ENCODE data around the gene STAMBP.
"Not testable (repeated sequence)": the region's sequence is repeated elsewhere in the genome, so short reads cannot be mapped to it uniquely, and the experiment has no call there.

The STAMBP gene

DNA sequence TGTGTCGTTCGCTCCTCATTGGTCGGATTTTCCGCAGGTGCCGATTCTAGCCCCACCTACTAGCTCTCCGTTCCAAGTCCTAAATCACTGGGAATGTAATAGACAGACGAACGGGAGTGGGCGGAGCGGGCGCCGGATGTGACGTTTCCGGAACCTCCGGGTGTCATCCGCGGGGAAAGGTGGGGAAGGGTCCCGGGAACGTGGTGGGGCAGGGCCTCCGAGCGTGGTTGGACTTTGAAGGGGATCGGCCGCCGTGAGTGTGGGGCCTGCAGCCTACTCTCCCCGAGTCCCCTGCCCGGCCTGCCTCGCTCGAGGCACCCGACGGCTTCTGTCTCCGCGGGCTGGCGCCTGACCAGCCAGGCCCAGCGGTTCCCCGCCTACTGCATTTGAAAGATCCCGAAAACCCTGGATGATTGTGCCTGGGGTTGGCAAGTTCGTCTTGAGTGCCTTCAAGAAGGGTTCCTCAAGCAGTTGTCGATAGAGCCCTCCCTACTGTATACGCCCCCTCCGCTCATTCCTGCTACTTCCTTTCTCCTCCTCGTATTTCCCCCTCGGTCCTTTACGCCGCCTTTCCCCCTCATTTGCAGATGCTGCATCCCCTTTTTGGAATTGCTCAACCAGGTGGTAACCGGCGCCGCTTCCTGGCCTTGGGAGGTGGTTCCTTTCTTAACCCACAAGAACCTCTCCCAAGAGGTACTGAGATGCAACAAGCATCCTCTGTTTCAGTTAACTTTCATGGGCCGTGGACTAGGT is at the start of gene STAMBP:
Gene STAMBP (plus strand): TSS at position 144 of the 753 bp plus-strand sequence. CDS start 1,896 bp downstream, outside the sequence.
- Histone ChIP-seq H3K9me3 (ENCODE audit: low read length) (no peaks in the 10 kb centered on the region), H3K27me3 (ENCODE audit: insufficient read depth, low read length) (no peaks in the 10 kb centered on the region), H3K36me3 (ENCODE audit: insufficient read depth, low read length) (peaks cover 21% of the 10 kb centered on the region), H3K4me1 (ENCODE audit: insufficient read depth, low read length) (peaks cover 9% of the 10 kb centered on the region), H3K4me3 (ENCODE audit: low read length) (peak within 1 kb of the TSS; percentile 71), H2AFZ (ENCODE audit: low read depth, low read length) (peak within 1 kb of the TSS; percentile 73)

DNA sequence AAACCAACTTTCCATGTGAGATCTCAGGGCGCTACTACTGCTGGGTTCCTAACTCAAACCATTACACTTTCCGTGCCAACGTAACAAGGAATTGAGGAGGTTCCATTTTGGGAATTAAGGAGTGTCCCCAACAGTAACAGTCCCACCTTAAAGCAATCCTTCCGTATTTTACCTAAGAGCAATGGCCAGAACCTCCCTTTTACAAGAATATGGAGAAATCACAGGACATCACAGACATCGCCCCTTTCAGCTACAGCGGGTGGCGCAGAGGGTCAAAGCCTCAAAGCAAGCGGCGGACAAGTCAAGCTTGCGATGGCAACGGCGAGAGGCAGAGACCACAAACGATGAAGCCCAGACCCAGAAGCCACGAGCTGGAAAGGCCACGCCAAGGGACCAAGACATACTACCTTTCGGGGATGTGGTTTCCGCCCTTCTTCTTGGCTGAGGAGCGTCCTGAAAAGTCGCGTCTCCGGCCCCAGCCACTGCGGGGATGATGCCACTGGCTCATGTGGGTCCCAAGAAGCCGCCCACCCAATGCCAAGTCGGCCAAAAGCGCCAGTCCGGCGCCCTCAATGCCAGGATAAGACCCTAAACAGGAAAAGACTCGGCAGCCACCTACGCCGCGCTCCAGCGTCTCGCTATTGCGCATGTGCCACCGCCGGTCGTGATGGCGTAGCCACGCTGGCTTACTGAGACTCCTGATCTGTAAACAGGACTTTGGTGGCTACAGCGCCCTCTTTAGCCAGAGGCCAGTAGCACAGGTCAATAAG is 49.1 kb upstream of the STAMBP start, which contains the start of gene DUSP11:
Gene DUSP11 (minus strand): TSS at position 637 of the 770 bp plus-strand sequence. CDS start 129 bp downstream, at position 508.
- peaks cover 21% of the 10 kb centered on the region for H3K36me3 ChIP-seq (ENCODE audit: insufficient read depth, low read length)

DNA sequence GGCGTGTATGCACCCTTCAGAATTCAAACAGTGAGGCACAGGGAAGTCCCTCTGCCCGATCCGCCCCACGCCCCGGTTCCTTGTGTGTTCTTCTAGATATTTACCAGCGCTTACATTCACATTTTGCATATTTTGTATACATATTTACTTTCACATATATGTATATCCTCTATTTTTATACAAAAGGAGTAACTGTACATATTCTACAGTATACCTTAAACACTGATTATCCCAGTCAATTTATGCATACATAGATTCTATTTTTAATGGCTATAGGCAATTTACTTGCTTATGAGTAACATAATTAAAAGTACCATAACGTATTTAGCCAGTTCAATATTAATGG is 48.6 kb upstream of the STAMBP start:
- peak overlapping the region; percentile 80 for H3K4me3 ChIP-seq (ENCODE audit: low read length)
- peaks cover 4% of the 10 kb centered on the region for H3K4me1 ChIP-seq (ENCODE audit: insufficient read depth, low read length)
- peaks cover 15% of the 10 kb centered on the region for H3K36me3 ChIP-seq (ENCODE audit: insufficient read depth, low read length)
- no peaks in the 10 kb centered on the region for H3K9me3 ChIP-seq (ENCODE audit: low read length)
- H3K27me3 ChIP-seq (ENCODE audit: insufficient read depth, low read length), result no peaks in the 10 kb centered on the region
- peak overlapping the region; percentile 67 for H2AFZ ChIP-seq (ENCODE audit: low read depth, low read length)

More for the DNA sequence above, 49.1 kb upstream of the STAMBP start, which contains the start of gene DUSP11:
- H3K4me3 ChIP-seq (ENCODE audit: low read length), result peak within 1 kb of the TSS; percentile 80
- H3K4me1 ChIP-seq (ENCODE audit: insufficient read depth, low read length), result peaks cover 4% of the 10 kb centered on the region
- H3K27me3 ChIP-seq (ENCODE audit: insufficient read depth, low read length), result no peaks in the 10 kb centered on the region
- peak within 1 kb of the TSS; percentile 67 for H2AFZ ChIP-seq (ENCODE audit: low read depth, low read length)
- H3K9me3 ChIP-seq (ENCODE audit: low read length), result no peaks in the 10 kb centered on the region

DNA sequence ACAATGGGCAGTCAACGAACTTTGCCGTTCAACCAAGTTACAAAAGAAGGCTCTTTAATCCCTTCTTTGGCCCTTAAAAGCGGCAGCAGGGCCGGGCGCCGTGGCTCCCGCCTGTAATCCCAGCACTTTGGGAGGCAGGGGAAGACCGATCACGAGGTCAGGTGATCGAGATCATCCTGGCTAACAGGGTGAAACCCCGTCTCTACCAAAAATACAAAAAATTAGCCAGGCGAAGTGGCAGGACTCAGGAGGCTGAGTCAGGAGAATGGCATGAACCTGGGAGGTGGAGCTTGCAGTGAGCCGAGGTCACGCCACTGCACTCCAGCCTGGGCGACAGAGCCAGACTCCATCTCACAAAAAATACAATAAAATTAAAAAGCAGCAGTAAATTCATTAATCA is 45.4 kb upstream of the STAMBP start:
- not testable (repeated sequence) for H3K36me3 ChIP-seq (ENCODE audit: insufficient read depth, low read length); H2AFZ ChIP-seq (ENCODE audit: low read depth, low read length); H3K9me3 ChIP-seq (ENCODE audit: low read length); H3K27me3 ChIP-seq (ENCODE audit: insufficient read depth, low read length); H3K4me1 ChIP-seq (ENCODE audit: insufficient read depth, low read length); H3K4me3 ChIP-seq (ENCODE audit: low read length)

DNA sequence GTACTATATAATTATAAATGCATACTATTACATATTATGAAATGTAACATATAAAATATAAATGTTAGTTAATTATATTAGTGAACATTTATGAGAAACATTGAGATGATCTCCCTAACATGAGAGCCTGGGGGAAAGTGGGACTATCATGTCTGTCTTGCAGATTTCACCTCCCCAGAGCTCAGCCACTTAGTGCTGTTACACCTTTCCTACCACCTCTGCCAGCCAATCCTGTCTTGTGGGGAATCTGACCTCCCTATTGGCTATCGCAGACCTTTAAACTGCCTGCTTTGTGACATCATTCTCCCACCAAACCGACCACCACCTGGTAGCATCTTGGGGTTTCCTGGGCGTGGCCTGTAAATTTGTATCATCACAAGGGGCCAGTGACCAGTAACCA is 44.9 kb upstream of the STAMBP start, which contains the start of gene C2orf78:
Gene C2orf78 (plus strand): TSS at position 301 of the 400 bp plus-strand sequence. CDS start 127 bp downstream, outside the sequence.
- not testable (repeated sequence) for H3K9me3 ChIP-seq (ENCODE audit: low read length); H2AFZ ChIP-seq (ENCODE audit: low read depth, low read length); H3K4me1 ChIP-seq (ENCODE audit: insufficient read depth, low read length); H3K27me3 ChIP-seq (ENCODE audit: insufficient read depth, low read length); H3K4me3 ChIP-seq (ENCODE audit: low read length); H3K36me3 ChIP-seq (ENCODE audit: insufficient read depth, low read length)

DNA sequence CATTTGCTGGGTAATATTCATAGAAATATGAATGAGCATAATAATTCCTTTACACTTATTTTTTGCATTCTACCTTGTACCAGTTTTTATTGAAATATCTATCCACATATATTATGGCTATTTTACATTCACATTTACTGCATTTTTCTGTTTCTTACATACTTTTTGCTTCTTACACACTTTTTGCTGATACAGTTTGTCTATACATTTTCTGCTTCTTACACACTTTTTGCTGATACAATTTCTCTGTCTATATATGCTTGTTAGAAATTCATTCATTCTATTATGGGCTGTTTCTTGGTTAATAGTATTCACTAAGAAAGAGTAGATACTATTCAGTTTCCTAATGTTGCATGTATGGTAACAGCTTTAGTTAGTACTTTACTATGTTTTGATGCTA is 16.9 kb upstream of the STAMBP start:
- Histone ChIP-seq H3K4me3 (ENCODE audit: low read length) (no peak overlapping the region), H3K4me1 (ENCODE audit: insufficient read depth, low read length) (no peaks in the 10 kb centered on the region), H3K9me3 (ENCODE audit: low read length) (no peaks in the 10 kb centered on the region), H2AFZ (ENCODE audit: low read depth, low read length) (no peak overlapping the region), H3K27me3 (ENCODE audit: insufficient read depth, low read length) (peaks cover 21% of the 10 kb centered on the region), H3K36me3 (ENCODE audit: insufficient read depth, low read length) (no peaks in the 10 kb centered on the region)

DNA sequence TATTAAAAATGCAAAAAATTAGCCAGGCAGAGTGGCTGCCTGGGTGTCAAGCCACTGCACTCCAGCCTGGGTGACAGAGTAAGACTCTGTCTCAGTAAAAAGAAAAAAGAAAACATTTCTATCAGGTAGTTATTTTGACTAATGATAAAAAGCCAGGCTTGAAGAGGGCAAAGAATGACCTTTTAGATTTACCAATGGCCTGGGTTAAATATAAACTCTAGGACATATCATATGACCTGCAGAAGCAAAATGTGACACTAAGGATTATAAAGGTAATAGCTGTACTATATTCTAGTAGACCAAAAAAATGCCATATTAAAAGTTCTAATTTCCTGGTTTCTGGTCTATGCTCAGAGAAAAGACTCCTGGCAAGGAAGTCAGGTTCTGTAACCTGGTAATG is 16.1 kb upstream of the STAMBP start:
- no peaks in the 10 kb centered on the region for H3K4me1 ChIP-seq (ENCODE audit: insufficient read depth, low read length)
- H3K9me3 ChIP-seq (ENCODE audit: low read length), result no peaks in the 10 kb centered on the region
- H3K4me3 ChIP-seq (ENCODE audit: low read length), result no peak overlapping the region
- no peaks in the 10 kb centered on the region for H3K36me3 ChIP-seq (ENCODE audit: insufficient read depth, low read length)
- H3K27me3 ChIP-seq (ENCODE audit: insufficient read depth, low read length), result peaks cover 21% of the 10 kb centered on the region
- no peak overlapping the region for H2AFZ ChIP-seq (ENCODE audit: low read depth, low read length)

DNA sequence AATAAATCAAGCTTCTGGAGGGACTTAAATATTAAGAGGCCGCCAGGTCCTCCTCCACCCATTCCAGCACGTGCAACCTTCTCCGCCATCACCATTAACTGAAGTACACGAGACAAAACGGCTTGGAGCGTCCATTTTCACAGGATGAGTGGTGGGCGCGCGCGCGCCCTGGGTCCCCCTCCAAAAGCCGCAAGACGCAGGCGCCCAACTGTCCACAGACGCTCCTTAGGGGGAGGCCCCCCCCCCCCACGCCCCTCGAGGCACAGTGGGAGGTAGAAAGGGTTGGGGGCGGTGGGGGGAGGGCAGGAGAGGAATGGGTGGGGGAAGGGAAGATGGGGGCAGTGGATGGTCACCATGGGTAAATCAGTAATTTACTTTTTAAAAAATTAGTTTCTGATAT is 10.5 kb upstream of the STAMBP start:
- Histone ChIP-seq H3K4me3 (ENCODE audit: low read length) (no peak overlapping the region), H3K36me3 (ENCODE audit: insufficient read depth, low read length) (no peaks in the 10 kb centered on the region), H3K9me3 (ENCODE audit: low read length) (no peaks in the 10 kb centered on the region), H2AFZ (ENCODE audit: low read depth, low read length) (no peak overlapping the region), H3K4me1 (ENCODE audit: insufficient read depth, low read length) (no peaks in the 10 kb centered on the region), H3K27me3 (ENCODE audit: insufficient read depth, low read length) (peaks cover 24% of the 10 kb centered on the region)

DNA sequence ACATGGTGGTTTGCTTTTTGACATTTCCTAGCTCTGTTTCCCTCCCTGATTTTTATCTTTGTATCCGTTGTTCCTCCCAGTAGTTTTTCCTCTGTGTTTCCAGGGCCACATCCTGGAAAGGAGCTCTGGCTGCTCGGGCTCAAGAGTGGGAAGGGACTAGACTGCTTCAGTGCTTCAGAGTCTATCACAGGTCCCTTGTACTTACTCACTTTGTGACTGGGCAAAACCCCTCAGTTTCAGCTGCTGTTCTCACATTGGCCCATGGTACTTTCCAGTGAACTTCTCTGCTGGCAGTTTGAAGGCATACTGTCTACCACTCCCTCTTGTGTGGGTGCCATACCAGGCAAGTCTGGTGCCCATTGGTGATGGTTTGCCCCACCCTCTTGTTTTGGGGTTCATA is 7.5 kb upstream of the STAMBP start:
- H3K36me3 ChIP-seq (ENCODE audit: insufficient read depth, low read length), result no peaks in the 10 kb centered on the region
- no peak overlapping the region for H2AFZ ChIP-seq (ENCODE audit: low read depth, low read length)
- peaks cover 7% of the 10 kb centered on the region for H3K27me3 ChIP-seq (ENCODE audit: insufficient read depth, low read length)
- no peaks in the 10 kb centered on the region for H3K9me3 ChIP-seq (ENCODE audit: low read length)
- no peaks in the 10 kb centered on the region for H3K4me1 ChIP-seq (ENCODE audit: insufficient read depth, low read length)
- no peak overlapping the region for H3K4me3 ChIP-seq (ENCODE audit: low read length)

DNA sequence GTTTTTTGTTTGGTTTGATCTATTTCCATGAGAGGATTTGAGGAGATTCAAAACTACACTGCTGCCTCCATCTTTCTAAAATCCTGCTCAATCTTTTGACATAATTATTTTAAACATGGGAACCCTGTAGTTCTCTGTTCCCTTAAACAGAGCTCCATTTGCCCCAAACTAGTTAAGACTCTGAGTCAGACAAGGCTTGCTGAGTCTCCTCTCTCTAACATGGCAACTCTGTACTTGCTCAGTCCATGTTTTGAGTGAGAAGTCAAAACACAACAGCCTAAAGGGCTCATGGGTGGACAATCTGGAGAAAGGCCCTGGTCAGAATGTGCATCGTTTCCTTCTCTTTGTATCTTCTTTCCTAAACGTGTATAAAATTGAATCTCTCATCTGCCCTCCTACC is 7.1 kb upstream of the STAMBP start:
- Histone ChIP-seq H3K36me3 (ENCODE audit: insufficient read depth, low read length) (no peaks in the 10 kb centered on the region), H3K27me3 (ENCODE audit: insufficient read depth, low read length) (peaks cover 5% of the 10 kb centered on the region)

DNA sequence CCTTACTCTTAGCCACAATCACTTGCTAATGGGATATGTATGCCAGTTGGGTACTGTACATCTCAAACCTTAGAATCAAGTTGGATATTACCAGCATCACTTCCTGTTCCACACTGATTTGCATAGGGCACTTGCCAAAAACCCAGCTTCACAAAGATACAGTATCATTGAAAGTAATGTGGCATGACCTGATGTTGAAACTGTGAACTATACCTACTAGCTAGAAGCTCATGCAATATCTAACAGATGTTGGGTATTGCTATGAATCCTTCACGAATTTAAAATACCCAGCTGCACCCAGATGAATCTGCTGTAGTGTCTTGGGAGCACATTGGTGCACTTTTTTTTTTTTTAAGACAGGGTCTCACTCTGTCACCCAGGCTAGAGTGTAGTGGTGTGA is 6.5 kb upstream of the STAMBP start:
- Histone ChIP-seq H2AFZ (ENCODE audit: low read depth, low read length) (no peak overlapping the region), H3K4me3 (ENCODE audit: low read length) (no peak overlapping the region), H3K9me3 (ENCODE audit: low read length) (no peaks in the 10 kb centered on the region), H3K4me1 (ENCODE audit: insufficient read depth, low read length) (no peaks in the 10 kb centered on the region), H3K36me3 (ENCODE audit: insufficient read depth, low read length) (no peaks in the 10 kb centered on the region), H3K27me3 (ENCODE audit: insufficient read depth, low read length) (peaks cover 5% of the 10 kb centered on the region)

More for the DNA sequence above, 7.1 kb upstream of the STAMBP start:
- Histone ChIP-seq H3K4me1 (ENCODE audit: insufficient read depth, low read length) (no peaks in the 10 kb centered on the region), H2AFZ (ENCODE audit: low read depth, low read length) (no peak overlapping the region), H3K9me3 (ENCODE audit: low read length) (no peaks in the 10 kb centered on the region), H3K4me3 (ENCODE audit: low read length) (no peak overlapping the region)

DNA sequence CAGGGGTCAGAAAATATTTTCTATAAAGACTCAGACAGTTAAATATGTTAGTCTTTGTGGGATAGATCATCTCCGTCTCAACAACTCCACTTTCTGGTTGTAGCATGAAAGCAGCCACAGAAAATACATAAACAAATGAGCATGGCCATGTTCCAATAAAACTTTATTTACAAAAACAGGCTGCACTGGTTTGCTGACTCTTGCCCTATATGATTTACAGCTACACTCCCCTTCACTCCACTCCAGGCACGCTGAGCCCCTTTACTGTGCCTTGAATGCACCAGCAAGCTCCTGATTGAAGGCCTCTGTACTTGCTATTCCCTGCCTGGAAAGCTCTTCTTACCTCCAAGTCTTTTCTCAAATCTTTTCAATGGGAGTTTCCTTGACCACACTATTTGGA is 5.8 kb upstream of the STAMBP start:
- no peaks in the 10 kb centered on the region for H3K9me3 ChIP-seq (ENCODE audit: low read length)
- no peaks in the 10 kb centered on the region for H3K4me1 ChIP-seq (ENCODE audit: insufficient read depth, low read length)
- H3K4me3 ChIP-seq (ENCODE audit: low read length), result no peak overlapping the region
- H3K27me3 ChIP-seq (ENCODE audit: insufficient read depth, low read length), result peaks cover 5% of the 10 kb centered on the region
- H3K36me3 ChIP-seq (ENCODE audit: insufficient read depth, low read length), result no peaks in the 10 kb centered on the region
- no peak overlapping the region for H2AFZ ChIP-seq (ENCODE audit: low read depth, low read length)

DNA sequence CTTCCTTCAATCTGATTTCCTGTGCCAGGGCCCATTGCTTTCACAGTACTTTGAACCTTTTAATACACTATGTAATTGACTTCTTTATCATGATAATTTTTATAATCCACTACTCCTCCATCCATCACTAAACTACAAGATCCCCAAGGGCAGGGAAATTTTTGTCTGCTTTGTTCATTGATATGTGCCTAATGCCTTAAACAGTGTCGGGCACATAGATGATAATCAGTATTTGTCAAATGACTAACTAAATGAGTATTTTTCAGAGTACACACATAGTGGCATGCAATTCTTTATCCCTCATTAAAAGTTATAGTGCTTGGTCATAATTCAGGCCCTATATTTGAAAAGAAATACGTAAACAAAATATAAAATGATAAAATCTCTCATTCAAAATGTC is 5.3 kb upstream of the STAMBP start:
- Histone ChIP-seq H3K27me3 (ENCODE audit: insufficient read depth, low read length) (peaks cover 5% of the 10 kb centered on the region), H3K4me1 (ENCODE audit: insufficient read depth, low read length) (no peaks in the 10 kb centered on the region), H3K36me3 (ENCODE audit: insufficient read depth, low read length) (no peaks in the 10 kb centered on the region), H3K4me3 (ENCODE audit: low read length) (no peak overlapping the region), H2AFZ (ENCODE audit: low read depth, low read length) (no peak overlapping the region), H3K9me3 (ENCODE audit: low read length) (no peaks in the 10 kb centered on the region)
